Measurements from ENCODE around the gene PIK3R6. TPM values are rescaled to one million over a fixed set of nuclear protein-coding genes. Genes with fewer than 3 reads are reported as not detected.

Gene PIK3R6
- total and polyA plus RNA-seq, 2 of the 13 experiments (the other 11 are each of a cell fraction or from before 2014, with no cell fraction given): not detected

GRCh38 chr17:8912084-8912981, 44.9 kb upstream of the PIK3R6 start:
- no peak overlapping the region for H3K4me2 ChIP-seq (ENCODE audit: low read depth, low read length)
- POLR2A ChIA-PET: no interaction called here
- no peak overlapping the region for H3K27ac ChIP-seq (ENCODE audit: extremely low read length, insufficient read depth, low read length)
- no peak overlapping the region for H2AFZ ChIP-seq (ENCODE audit: low read length)
- no peaks in the 10 kb centered on the region for H3K4me1 ChIP-seq (ENCODE audit: insufficient read depth, low read length)
- ATAC-seq: no peak
- no peaks in the 10 kb centered on the region for H3K79me2 ChIP-seq (ENCODE audit: insufficient read depth, low read length)
- H4K20me1 ChIP-seq (ENCODE audit: insufficient read depth, low read length): no peaks in the 10 kb centered on the region
- BruUV-seq (replicated peaks): no TSS peak
- no peak overlapping the region for H3K4me3 ChIP-seq (replicated peaks in 1 of 3; ENCODE audit: insufficient read depth in 1 of 3, low read depth in 2 of 3, low read length in 3 of 3)
- CTCF ChIA-PET (ENCODE audit: low intra/inter-chr PET ratio, low total read pairs): no interaction called here
- 28% methylated on average over 17 of the region's 18 CpGs for WGBS (ENCODE audit: low lambda C conversion rate)
- DNase-seq (ENCODE audit: low spot score): no peak
- peaks cover 5 to 62% of the 10 kb centered on the region in 2 experiments; a peak in 4 of 5 replicates for H3K27me3 ChIP-seq (ENCODE audit: control insufficient read depth in 1 of 2, insufficient read depth in 2 of 2, low read length in 2 of 2)
- in situ Hi-C loops (cut with HindIII; ENCODE audit: extremely low pct_ligation_motif_present, low pct_unique_long_range_greater_than_20kb): no loop called here
- H3K36me3 ChIP-seq (replicated peaks in 1 of 2; ENCODE audit: control insufficient read depth in 1 of 2, insufficient read depth in 2 of 2, low read length in 2 of 2): no peaks in the 10 kb centered on the region
- no peaks in the 10 kb centered on the region for H3K9me3 ChIP-seq (ENCODE audit: low read length)
- FAIRE-seq: no peak
- H3K9ac ChIP-seq (ENCODE audit: insufficient read depth, low read depth, low read length): no peak overlapping the region
- intact Hi-C loops (cut with micrococcal nuclease; ENCODE audit: unreplicated experiment): no loop called here
- TF ChIP-seq SRSF1 (optimal IDR thresholded peaks at IDR 0.05; ENCODE audit: low read depth, low read length): no peak
- no peak for TF ChIP-seq NRL (CRISPR knock-in tag; IDR thresholded peaks at IDR 0.05; ENCODE audit: borderline replicate concordance)
- no peak for TF ChIP-seq ZBTB8A (CRISPR knock-in tag; IDR thresholded peaks at IDR 0.05; ENCODE audit: borderline replicate concordance, low read depth)
- no peak for TF ChIP-seq GPBP1L1 (CRISPR knock-in tag; IDR thresholded peaks at IDR 0.05)
- TF ChIP-seq MTF1 (CRISPR knock-in tag; IDR thresholded peaks at IDR 0.05): no peak
- TF ChIP-seq NR2C2 (CRISPR knock-in tag; IDR thresholded peaks at IDR 0.05; ENCODE audit: borderline replicate concordance): no peak
- no peak for TF ChIP-seq ZSCAN30 (CRISPR knock-in tag; IDR thresholded peaks at IDR 0.05)
- TF ChIP-seq MYPOP (CRISPR knock-in tag; IDR thresholded peaks at IDR 0.05): no peak
- TF ChIP-seq THRA (CRISPR knock-in tag; IDR thresholded peaks at IDR 0.05; ENCODE audit: borderline replicate concordance): no peak
- TF ChIP-seq JARID2 (CRISPR knock-in tag; IDR thresholded peaks at IDR 0.05; ENCODE audit: insufficient replicate concordance): no peak
- no peak for TF ChIP-seq HOXA3 (CRISPR knock-in tag; IDR thresholded peaks at IDR 0.05)
- TF ChIP-seq ZNF10 (CRISPR knock-in tag; IDR thresholded peaks at IDR 0.05; ENCODE audit: borderline replicate concordance, low read depth): no peak
- TF ChIP-seq AFF4 (CRISPR knock-in tag; IDR thresholded peaks at IDR 0.05): no peak
- no peak for TF ChIP-seq MAFK (conservative IDR thresholded peaks at IDR 0.05 in 1 of 2, IDR thresholded peaks at IDR 0.05 in 1 of 2; ENCODE audit: low read length in 2 of 2)

All from HepG2 (cell line).